Measurements from ENCODE around the gene DSCAML1. TPM values are rescaled to one million over a fixed set of nuclear protein-coding genes. Genes with fewer than 3 reads are reported as not detected.

The DSCAML1 gene
- total and polyA plus RNA-seq, 2 of the 8 experiments (the other 6 are each of a cell fraction or from before 2014, with no cell fraction given): 0.19 to 0.24 TPM

GRCh38 chr11:117426297-117426685 lies 370.7 kb downstream of the DSCAML1 start (continued):
- no peak for TF ChIP-seq ATF2 (IDR thresholded peaks at IDR 0.05; ENCODE audit: low read length)
- TF ChIP-seq JUN (IDR thresholded peaks at IDR 0.05; ENCODE audit: low read depth, low read length): no peak
- TF ChIP-seq TCF12 (IDR thresholded peaks at IDR 0.05; ENCODE audit: low read depth, low read length): no peak
- peak; percentile 14; the same call in 1 of the 2 replicates for TF ChIP-seq KDM5A (IDR thresholded peaks at IDR 0.05; ENCODE audit: low read length)
- TF ChIP-seq SP4 (IDR thresholded peaks at IDR 0.05; ENCODE audit: low read length): no peak
- TF ChIP-seq CTCF (IDR thresholded peaks at IDR 0.05; ENCODE audit: control extremely low read depth in 1 of 3, insufficient read depth in 1 of 3, low read depth in 1 of 3, low read length in 3 of 3): peak; percentile 93 to 99 (median 97)
- 0 out of 2 replicates have a peak, but pooled peaks have one; percentile 35 for TF ChIP-seq YY1 (IDR thresholded peaks at IDR 0.05; ENCODE audit: low read depth, low read length)
- TF ChIP-seq SP1 (IDR thresholded peaks at IDR 0.05; ENCODE audit: low read depth, low read length): no peak
- no peak for TF ChIP-seq SIX5 (IDR thresholded peaks at IDR 0.05; ENCODE audit: low read depth, low read length)
- TF ChIP-seq CTBP2 (IDR thresholded peaks at IDR 0.05; ENCODE audit: borderline replicate concordance, insufficient read depth, insufficient read length, low read length): no peak
- TF ChIP-seq BCL11A (IDR thresholded peaks at IDR 0.05; ENCODE audit: low read depth in 2 of 2, low read length in 2 of 2): no peak
- no peak for TF ChIP-seq RFX5 (IDR thresholded peaks at IDR 0.05; ENCODE audit: borderline replicate concordance, low read depth, low read length)
- TF ChIP-seq TBP (IDR thresholded peaks at IDR 0.05; ENCODE audit: low read depth, low read length): 0 out of 2 replicates have a peak, but pooled peaks have one; percentile 19
- TF ChIP-seq GABPA (IDR thresholded peaks at IDR 0.05; ENCODE audit: borderline replicate concordance, insufficient read depth, low read length): no peak; the same call in 1 of the 2 replicates

Data from H1 (cell line).